Heart left ventricle (tissue), 16 donors: Measurements from ENCODE around the gene OR2AG1. TPM values are rescaled to one million over a fixed set of nuclear protein-coding genes. Genes with fewer than 3 reads are reported as not detected.

Source experiments
- ATAC-seq, 4 donors: fragments of 200-7000 bp; cut with Tn5 transposase; one replicate each; pipeline ENCODE4 v1.9.1; 2020 to 2022; ENCODE audit warnings: moderate library complexity in 4 of 4, mild to moderate bottlenecking in 3 of 4, moderate number of reproducible peaks in 1 of 4
- DNase-seq, 5 donors: peaks; one replicate each; pipeline ENCODE4 v3.0.0-alpha.2; 2020
- H3K27ac ChIP-seq, 12 donors: fragments of 200-600 bp; sonication (generic) in 4 of 12; one replicate each; pipeline versions ENCODE4 v1.5.0 to v1.8.0; 2016 to 2022; ENCODE audit warnings: mild to moderate bottlenecking in 2 of 12
- H3K27me3 ChIP-seq, 9 donors: fragments of 200-600 bp; sonication (generic) in 2 of 9; one replicate each; pipeline versions ENCODE4 v1.5.1 to v1.8.0; 2016 to 2022; ENCODE audit warnings: mild to moderate bottlenecking in 3 of 9
- H3K36me3 ChIP-seq, 9 donors: fragments of 200-600 bp; sonication (generic) in 2 of 9; one replicate each; pipeline versions ENCODE4 v1.5.0 to v1.8.0; 2018 to 2022; ENCODE audit warnings: mild to moderate bottlenecking in 2 of 9
- H3K4me1 ChIP-seq, 12 donors: fragments of 200-600 bp; sonication (generic) in 4 of 12; one replicate each; pipeline versions ENCODE4 v1.5.0 to v1.8.0; 2016 to 2022; ENCODE audit warnings: mild to moderate bottlenecking in 3 of 12
- H3K4me3 ChIP-seq, 12 donors: fragments of 200-600 bp; sonication (generic) in 4 of 12; one replicate each; pipeline versions ENCODE4 v1.5.0 to v1.8.0; 2017 to 2022; ENCODE audit warnings: mild to moderate bottlenecking in 9 of 12, moderate library complexity in 4 of 12
- H3K9me3 ChIP-seq, 12 donors: fragments of 200-600 bp; sonication (generic) in 4 of 12; one replicate each; pipeline versions ENCODE4 v1.5.0 to v1.8.0; 2016 to 2022; ENCODE audit warnings: mild to moderate bottlenecking in 1 of 12
- POLR2A ChIP-seq, 2 donors: fragments of 450-650 bp; IDR thresholded peaks; one replicate each; pipeline ENCODE4 v1.6.1; 2017; ENCODE audit warnings: antibody characterized with exemption in 2 of 2, mild to moderate bottlenecking in 2 of 2, moderate library complexity in 2 of 2
- WGBS, 4 donors: extraction: QIAGEN DNeasy Blood & Tissue Kit in 2 of 4; methylation state at CpG; one replicate each; pipeline versions ENCODE4 v1.1.5 to v1.1.7; 2013 to 2018; 5-methylcytosine and 5-hydroxymethylcytosine counted together
- intact Hi-C, 10 donors: fragments of 100-400 bp; cut with DNase I; formaldehyde crosslinking; loops; one replicate each; pipeline versions ENCODE4 v1.11.1 to v1.14.2; 2022
- polyA plus RNA-seq, 2 donors: library from polyadenylated mRNA; stranded (reverse); fragments of 200-250 nt; gene quantifications; one replicate each; pipeline ENCODE4 v1.2.3, GENCODE V29; 2013
- total RNA-seq, 9 donors: library from RNA; depleted of rRNA in 2 of 9; stranded (reverse); fragments of >200 nt in 2 of 9; fragmentation: NEBNext Ultra II Directional in 3 of 9; extraction: Animal tissue kit (Norgen Biotek cat#: 25700) in 3 of 9; gene quantifications; one replicate each; pipeline versions ENCODE4 v1.1.0 to v1.2.4, GENCODE V29; 2016 to 2023
- TF ChIP-seq, protein P1 (sequence below), 12 donors: fragments of 200-600 bp; sonication (generic) in 4 of 12; IDR thresholded peaks; one replicate each; pipeline versions ENCODE4 v1.5.0 to v1.8.0; 2018 to 2022; ENCODE audit warnings: antibody characterized with exemption in 12 of 12, mild to moderate bottlenecking in 5 of 12
- donor health status: ischemic (EF 13 %, LVEDD 7.1; RV severe dilation, severe dysfunction).
- donor health status: healthy with polysubstance abuse.
- donor health status: DM: no; HTN: yes; CAD: no.
- donor health status: DM: no; HTN: no; CAD: no.
- donor health status: ischemic (EF 25% LVEDD 6.9; RV normal size, moderate dysfunction).
- donor health status: ischemic (EF 25% LVEDD 5.7; RV mildly dilated, moderate dysfunction).
- donor health status: healthy.
- donor health status: DM: yes; HTN: yes; CAD: no.
- donor health status: ischemic (EF 35%, LVEDD 5.7; RV mildly dilated, moderate dysfunction).
- donor health status: nonischemic (EF 11% LVEDD 7.7; RV severe dilation, severe dysfunction).
- donor health status: DM: yes; HTN: yes; CAD: no.
- donor health status: PGD.
- donor health status: ischemic (EF 29% LVEDD 5.4; RV normal size, mild dysfunction).
- donor health status: nonischemic (EF 23%, LVEDD 6.1; RV moderate dilation, normal function).

The OR2AG1 gene
- total and polyA plus RNA-seq, 11 donors, result not detected

- WGBS, 4 donors, result 49 to 55% (median 52%) methylated on average over 5 of the region's 5 CpGs
- no peaks in the 10 kb centered on the region for H3K27me3 ChIP-seq
- no peak overlapping the region for H3K27ac ChIP-seq
- TF ChIP-seq, protein P1, sequence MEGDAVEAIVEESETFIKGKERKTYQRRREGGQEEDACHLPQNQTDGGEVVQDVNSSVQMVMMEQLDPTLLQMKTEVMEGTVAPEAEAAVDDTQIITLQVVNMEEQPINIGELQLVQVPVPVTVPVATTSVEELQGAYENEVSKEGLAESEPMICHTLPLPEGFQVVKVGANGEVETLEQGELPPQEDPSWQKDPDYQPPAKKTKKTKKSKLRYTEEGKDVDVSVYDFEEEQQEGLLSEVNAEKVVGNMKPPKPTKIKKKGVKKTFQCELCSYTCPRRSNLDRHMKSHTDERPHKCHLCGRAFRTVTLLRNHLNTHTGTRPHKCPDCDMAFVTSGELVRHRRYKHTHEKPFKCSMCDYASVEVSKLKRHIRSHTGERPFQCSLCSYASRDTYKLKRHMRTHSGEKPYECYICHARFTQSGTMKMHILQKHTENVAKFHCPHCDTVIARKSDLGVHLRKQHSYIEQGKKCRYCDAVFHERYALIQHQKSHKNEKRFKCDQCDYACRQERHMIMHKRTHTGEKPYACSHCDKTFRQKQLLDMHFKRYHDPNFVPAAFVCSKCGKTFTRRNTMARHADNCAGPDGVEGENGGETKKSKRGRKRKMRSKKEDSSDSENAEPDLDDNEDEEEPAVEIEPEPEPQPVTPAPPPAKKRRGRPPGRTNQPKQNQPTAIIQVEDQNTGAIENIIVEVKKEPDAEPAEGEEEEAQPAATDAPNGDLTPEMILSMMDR (IDR thresholded peaks at IDR 0.05), result no peak
- TF ChIP-seq POLR2A (IDR thresholded peaks at IDR 0.05), result no peak
- ATAC-seq, result no peak
- H3K36me3 ChIP-seq, result no peaks in the 10 kb centered on the region
- DNase-seq, result no peak
- intact Hi-C loops, result no loop called here
- peaks cover 0 to 14% (median 4%) of the 10 kb centered on the region in 12 donors for H3K9me3 ChIP-seq
- no peak overlapping the region for H3K4me3 ChIP-seq
- no peaks in the 10 kb centered on the region for H3K4me1 ChIP-seq
Observed at GRCh38 chr11:6824136-6824823, 41.5 kb downstream of the OR2AG1 start.

DNA sequence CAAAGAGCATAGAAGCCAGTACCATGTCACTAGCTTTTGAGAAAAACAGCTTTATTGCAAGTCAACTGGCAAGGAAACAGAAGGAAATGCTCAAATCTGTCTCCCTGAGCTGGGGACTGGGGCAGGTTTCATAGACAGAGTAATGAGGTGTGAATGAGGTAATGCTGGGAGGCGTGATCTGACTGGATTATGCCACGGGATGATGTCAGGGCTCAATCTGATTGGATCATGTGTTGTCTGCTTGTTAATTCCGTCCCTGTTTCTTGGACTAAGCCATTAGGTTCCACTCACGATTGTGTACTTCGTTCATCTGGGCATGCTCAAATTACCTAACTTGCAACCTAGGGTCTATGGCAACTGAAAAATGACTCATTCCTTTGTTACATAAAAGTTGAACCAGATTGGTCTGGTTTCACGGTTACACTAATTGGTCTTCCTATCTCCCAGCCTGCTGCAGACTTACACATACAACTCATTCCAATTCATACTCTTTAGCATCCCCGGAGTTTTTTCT is 42.5 kb downstream of the OR2AG1 start:
- no peaks in the 10 kb centered on the region for H3K4me1 ChIP-seq
- intact Hi-C loops, result no loop called here
- 73 to 79% (median 77%) methylated on average over 7 of the region's 7 CpGs for WGBS, 4 donors

GRCh38 chr11:6828103-6828502 is 45.3 kb downstream of the OR2AG1 start:
- Histone ChIP-seq H3K27me3 (no peaks in the 10 kb centered on the region), H3K4me1 (no peaks in the 10 kb centered on the region), H3K4me3 (no peak overlapping the region), H3K9me3 (no peaks in the 10 kb centered on the region), H3K27ac (no peak overlapping the region), H3K36me3 (no peaks in the 10 kb centered on the region)
- intact Hi-C loops, result no loop called here
- ATAC-seq (no peak), DNase-seq (no peak)
- WGBS, 4 donors, result 81 to 92% (median 86%) methylated on average over 1 of the region's 1 CpG
- TF ChIP-seq, protein P1 (IDR thresholded peaks at IDR 0.05), result no peak
- TF ChIP-seq POLR2A (IDR thresholded peaks at IDR 0.05), result no peak

More for the DNA sequence above, 42.5 kb downstream of the OR2AG1 start:
- no peaks in the 10 kb centered on the region for H3K36me3 ChIP-seq
- TF ChIP-seq, protein P1 (IDR thresholded peaks at IDR 0.05), result no peak
- no peak for TF ChIP-seq POLR2A (IDR thresholded peaks at IDR 0.05)
- no peak overlapping the region for H3K27ac ChIP-seq
- H3K9me3 ChIP-seq, result peaks cover 0 to 7% (median 0%) of the 10 kb centered on the region in 12 donors
- ATAC-seq (peak in 2 of 4 donors; percentile 22 to 50), DNase-seq (no peak)
- no peak overlapping the region for H3K4me3 ChIP-seq
- H3K27me3 ChIP-seq, result no peaks in the 10 kb centered on the region

DNA sequence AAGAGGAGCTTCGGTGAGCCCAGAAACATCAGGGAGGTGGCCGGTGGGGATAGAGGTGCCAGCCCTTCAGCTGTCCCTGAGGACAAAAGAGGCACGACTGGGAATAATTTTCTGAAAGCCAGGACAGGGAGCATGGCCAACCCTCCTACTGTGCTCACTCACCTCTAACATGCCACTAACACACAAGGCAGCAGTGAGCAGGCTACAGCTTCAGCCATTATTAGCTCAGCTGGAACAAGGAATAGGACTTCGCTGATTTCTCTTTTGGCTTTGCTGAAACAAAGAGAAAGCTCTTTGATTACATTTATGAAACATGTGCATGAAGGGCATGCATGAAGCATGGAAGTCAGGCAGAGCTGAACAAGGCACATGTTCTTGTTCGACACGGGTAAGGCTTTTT is 50.5 kb downstream of the OR2AG1 start:
- no peak for DNase-seq
- intact Hi-C loops, result no loop called here
- 77 to 86% (median 82%) methylated on average over 6 of the region's 6 CpGs for WGBS, 4 donors

More for the DNA sequence above, 50.5 kb downstream of the OR2AG1 start:
- Histone ChIP-seq H3K27ac (no peak overlapping the region), H3K27me3 (no peaks in the 10 kb centered on the region), H3K4me3 (no peak overlapping the region), H3K36me3 (no peaks in the 10 kb centered on the region), H3K4me1 (no peaks in the 10 kb centered on the region), H3K9me3 (no peaks in the 10 kb centered on the region)
- TF ChIP-seq POLR2A (IDR thresholded peaks at IDR 0.05), result no peak
- TF ChIP-seq, protein P1 (IDR thresholded peaks at IDR 0.05), result no peak
- ATAC-seq, result no peak
